ENCODE measurements around the gene CACNB4. TPM values are rescaled to one million over a fixed set of nuclear protein-coding genes. Genes with fewer than 3 reads are reported as not detected.

Gene CACNB4
- total RNA-seq, 2 experiments from 2014 or later = 0.28 to 0.30 TPM

DNA sequence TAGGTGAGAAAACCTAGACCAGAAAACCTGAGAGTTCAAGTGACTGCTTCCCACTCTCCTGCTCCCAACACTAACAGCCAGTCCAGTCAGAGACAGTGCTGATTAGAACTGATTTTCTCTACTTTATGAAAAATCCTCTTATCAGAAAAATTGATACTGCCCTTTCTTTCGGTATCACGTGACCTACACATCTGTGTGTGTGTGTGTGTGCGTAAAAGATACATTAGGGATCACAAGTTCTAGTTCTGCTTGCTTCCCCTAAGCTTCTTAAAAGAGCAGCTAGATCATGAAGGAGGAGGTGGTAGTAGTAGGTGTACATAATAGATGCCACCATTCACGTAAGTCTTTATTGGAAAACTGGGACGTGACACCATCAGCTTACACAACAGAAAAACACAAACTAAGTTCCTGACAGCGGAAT is 272.1 kb downstream of the CACNB4 start:
- peaks cover 52% of the 10 kb centered on the region for H3K4me1 Mint-ChIP-seq
- ChIA-PET CTCF (interaction anchor here (0.9 to 1.9 kb wide), 5 partner anchors 20 to 212 kb away, joined by 3 to 7 read pairs (median 4); no protein-coding TSS in a partner anchor), POLR2A (interaction anchor here (0.6 to 2.4 kb wide), 6 partner anchors 9 to 565 kb away, joined by 3 to 9 read pairs (median 3); partner anchors contain the start of gene RBM43)
- H3K36me3 Mint-ChIP-seq (ENCODE audit: low read depth) = peaks cover 13% of the 10 kb centered on the region
- peak overlapping the region; percentile 97 for H3K4me3 Mint-ChIP-seq
- H3K27me3 Mint-ChIP-seq = no peaks in the 10 kb centered on the region
- peak overlapping the region; percentile 80 for H3K27ac Mint-ChIP-seq
- no peak for DNase-seq
- H3K9me3 Mint-ChIP-seq = no peaks in the 10 kb centered on the region

DNA sequence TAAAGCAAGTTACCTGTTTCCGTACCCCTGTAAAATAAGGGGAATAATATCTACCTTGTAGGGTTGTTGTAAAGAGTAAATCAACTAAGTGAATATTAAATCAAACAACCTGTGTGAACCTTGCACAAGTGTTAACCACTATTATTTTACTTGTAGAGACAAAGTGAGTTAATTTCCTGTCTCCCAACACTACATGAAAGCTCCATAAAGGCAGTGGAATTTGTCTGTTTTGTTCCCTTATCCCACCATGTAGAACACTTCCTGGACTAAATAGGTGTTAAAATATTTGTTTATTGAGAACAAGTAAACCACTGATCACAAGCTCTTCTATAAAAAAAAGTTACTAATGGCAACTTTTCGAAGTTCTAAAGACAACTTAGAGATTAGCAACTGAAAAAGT is 274.0 kb downstream of the CACNB4 start:
- ChIA-PET POLR2A (no interaction called here), CTCF (interaction anchor here (0.7 kb wide), 1 partner anchor 212 kb away, joined by 3 read pairs; no protein-coding TSS in a partner anchor)
- peaks cover 23% of the 10 kb centered on the region for H3K36me3 Mint-ChIP-seq (ENCODE audit: low read depth)
- DNase-seq = no peak
- no peak overlapping the region for H3K27ac Mint-ChIP-seq
- no peaks in the 10 kb centered on the region for H3K9me3 Mint-ChIP-seq
- peaks cover 64% of the 10 kb centered on the region for H3K4me1 Mint-ChIP-seq
- no peak overlapping the region for H3K4me3 Mint-ChIP-seq
- H3K27me3 Mint-ChIP-seq = no peaks in the 10 kb centered on the region

DNA sequence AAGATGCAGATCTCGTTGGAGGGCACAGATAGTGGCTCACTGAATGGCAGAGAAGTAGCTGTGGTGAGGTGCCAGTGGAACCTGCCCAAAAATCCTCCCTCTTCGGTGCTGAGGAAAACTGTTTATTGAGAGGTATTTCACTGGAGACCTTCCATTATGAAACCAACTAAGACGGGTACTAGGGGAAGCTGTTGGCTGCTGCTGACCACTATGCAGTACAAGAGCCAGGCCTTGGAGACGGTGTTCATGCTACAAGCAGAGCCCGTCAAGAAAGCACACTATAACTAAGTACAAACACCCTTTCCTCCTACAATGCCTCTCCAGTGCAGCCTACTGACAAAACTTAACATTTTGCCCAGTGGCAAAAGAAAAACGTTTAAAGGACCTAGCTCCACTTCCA is 275.2 kb downstream of the CACNB4 start:
- DNase-seq = no peak
- peaks cover 23% of the 10 kb centered on the region for H3K36me3 Mint-ChIP-seq (ENCODE audit: low read depth)
- no peak overlapping the region for H3K4me3 Mint-ChIP-seq
- no peaks in the 10 kb centered on the region for H3K9me3 Mint-ChIP-seq
- POLR2A ChIA-PET = no interaction called here
- no peak overlapping the region for H3K27ac Mint-ChIP-seq
- H3K4me1 Mint-ChIP-seq = peaks cover 62% of the 10 kb centered on the region
- CTCF ChIA-PET = interaction anchor here (0.6 kb wide), 1 partner anchor 187 kb away, joined by 3 read pairs; no protein-coding TSS in a partner anchor
- no peaks in the 10 kb centered on the region for H3K27me3 Mint-ChIP-seq

DNA sequence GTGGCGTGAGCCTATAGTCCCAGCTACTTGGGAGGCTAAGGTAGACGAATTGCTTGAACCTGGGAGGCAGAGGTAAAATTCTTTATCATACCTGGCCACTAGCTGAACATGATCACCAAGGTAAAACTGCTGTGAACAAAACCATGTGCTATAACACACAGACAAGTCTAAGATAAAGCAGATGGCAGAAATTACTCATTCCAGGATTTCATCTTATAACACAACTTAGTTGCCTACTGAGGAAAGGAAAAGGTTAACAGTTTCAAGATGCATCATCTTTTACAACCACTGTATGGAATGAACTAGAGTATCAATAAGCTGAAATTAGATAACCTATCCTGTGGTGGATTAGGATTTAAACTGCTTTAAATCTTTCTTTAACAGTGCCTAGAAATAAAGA is 278.9 kb downstream of the CACNB4 start:
- H3K27me3 Mint-ChIP-seq = no peaks in the 10 kb centered on the region
- DNase-seq = no peak
- no peak overlapping the region for H3K27ac Mint-ChIP-seq
- H3K4me1 Mint-ChIP-seq = peaks cover 37% of the 10 kb centered on the region
- ChIA-PET CTCF (interaction anchor here (1.0 to 1.8 kb wide), 6 partner anchors 8 to 205 kb away, joined by 3 to 6 read pairs (median 3); partner anchors contain the start of gene ARL5A), POLR2A (interaction anchor here (1.5 kb wide), 1 partner anchor 9 kb away, joined by 4 read pairs; the partner anchor contains the start of gene ARL5A)
- H3K4me3 Mint-ChIP-seq = no peak overlapping the region
- no peaks in the 10 kb centered on the region for H3K9me3 Mint-ChIP-seq
- H3K36me3 Mint-ChIP-seq (ENCODE audit: low read depth) = peaks cover 24% of the 10 kb centered on the region

DNA sequence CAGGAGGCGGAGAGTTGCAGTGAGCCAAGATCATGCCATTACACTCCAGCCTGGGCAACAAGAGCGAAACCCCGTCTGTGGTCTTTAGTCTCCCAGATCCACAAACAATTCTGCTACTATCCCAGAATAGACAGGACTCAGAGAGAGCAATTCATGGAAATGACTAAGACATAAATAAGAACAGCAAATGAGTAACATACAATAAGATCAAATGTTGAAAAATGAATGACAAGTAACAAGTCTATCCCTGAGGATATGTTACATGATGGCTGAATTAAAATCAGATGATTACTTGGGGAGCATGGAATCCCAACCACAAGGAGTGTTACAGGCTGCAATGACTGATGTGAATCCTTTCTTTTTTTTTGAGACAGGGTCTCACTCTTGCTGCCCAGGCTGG is 280.9 kb downstream of the CACNB4 start:
- no peaks in the 10 kb centered on the region for H3K27me3 Mint-ChIP-seq
- H3K9me3 Mint-ChIP-seq = no peaks in the 10 kb centered on the region
- H3K4me3 Mint-ChIP-seq = no peak overlapping the region
- no peak overlapping the region for H3K27ac Mint-ChIP-seq
- ChIA-PET POLR2A (interaction anchor here (1.0 kb wide), 1 partner anchor 9 kb away, joined by 4 read pairs; no protein-coding TSS in a partner anchor), CTCF (no interaction called here)
- H3K4me1 Mint-ChIP-seq = peaks cover 24% of the 10 kb centered on the region
- H3K36me3 Mint-ChIP-seq (ENCODE audit: low read depth) = peaks cover 34% of the 10 kb centered on the region
- no peak for DNase-seq

DNA sequence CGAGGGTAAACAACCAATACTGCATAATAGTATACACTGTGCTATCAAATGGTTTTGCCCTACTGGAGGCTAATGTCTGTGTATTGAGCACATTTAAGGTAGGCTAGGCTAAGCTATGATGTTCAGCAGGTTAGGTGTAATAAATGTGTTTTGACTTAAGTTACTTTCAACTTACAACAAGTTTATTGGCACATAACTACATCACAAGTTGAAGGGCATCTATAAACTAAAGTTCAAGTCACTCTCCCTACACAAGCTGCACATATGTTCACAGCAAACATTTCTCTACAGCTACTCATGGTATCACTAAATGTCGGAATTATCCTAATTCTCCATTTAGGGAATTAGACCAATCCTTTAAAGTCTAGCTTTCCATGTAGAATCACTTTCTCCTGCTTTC is 282.0 kb downstream of the CACNB4 start:
- CTCF ChIA-PET = interaction anchor here (1.4 kb wide), 1 partner anchor 10 kb away, joined by 3 read pairs; no protein-coding TSS in a partner anchor
- Mint-ChIP-seq H3K9me3 (no peaks in the 10 kb centered on the region), H3K4me1 (peaks cover 16% of the 10 kb centered on the region), H3K4me3 (no peak overlapping the region), H3K36me3 (ENCODE audit: low read depth) (peaks cover 41% of the 10 kb centered on the region), H3K27ac (no peak overlapping the region), H3K27me3 (no peaks in the 10 kb centered on the region)
- POLR2A ChIA-PET = interaction anchor here (1.5 kb wide), 1 partner anchor 11 kb away, joined by 5 read pairs; the partner anchor contains the start of gene ARL5A
- DNase-seq = no peak

DNA sequence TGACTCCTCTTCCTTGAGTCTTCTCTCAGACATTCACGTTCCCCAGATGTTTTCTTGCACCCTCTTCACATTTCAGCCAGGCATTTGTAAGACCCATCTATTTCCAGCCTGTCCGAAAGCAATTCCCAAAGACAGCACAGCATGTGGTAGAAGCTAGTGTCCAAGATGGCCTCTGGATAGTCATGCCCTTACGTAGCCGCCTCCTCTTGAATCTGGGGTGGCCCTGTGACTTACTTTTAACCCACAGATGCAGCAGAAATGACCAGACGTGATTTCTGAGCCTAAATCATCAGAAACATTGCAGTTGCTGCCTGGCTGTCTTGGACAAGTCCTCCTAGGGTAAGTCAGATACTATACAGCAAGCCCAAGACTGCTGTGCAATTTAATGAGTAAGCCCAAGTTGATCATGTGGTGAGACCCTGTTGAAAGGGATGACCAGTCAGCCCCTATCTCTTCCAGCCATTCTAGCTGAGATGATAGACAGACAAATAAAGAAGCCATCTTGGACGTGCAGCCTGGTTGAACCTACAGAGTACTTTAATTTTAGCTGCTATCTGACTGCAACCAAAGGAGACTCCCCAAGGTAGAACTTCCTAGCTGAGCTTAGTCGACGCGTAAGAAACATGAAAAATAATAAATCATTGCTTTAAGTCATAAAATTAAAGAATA is 282.9 kb downstream of the CACNB4 start:
- ChIA-PET CTCF (interaction anchor here (1.4 kb wide), 1 partner anchor 9 kb away, joined by 3 read pairs; no protein-coding TSS in a partner anchor), POLR2A (interaction anchor here (1.5 kb wide), 1 partner anchor 12 kb away, joined by 5 read pairs; the partner anchor contains the start of gene ARL5A)
- no peak for DNase-seq
- Mint-ChIP-seq H3K4me3 (no peak overlapping the region), H3K27me3 (no peaks in the 10 kb centered on the region), H3K27ac (no peak overlapping the region), H3K4me1 (peaks cover 12% of the 10 kb centered on the region), H3K36me3 (ENCODE audit: low read depth) (peaks cover 41% of the 10 kb centered on the region), H3K9me3 (no peaks in the 10 kb centered on the region)

DNA sequence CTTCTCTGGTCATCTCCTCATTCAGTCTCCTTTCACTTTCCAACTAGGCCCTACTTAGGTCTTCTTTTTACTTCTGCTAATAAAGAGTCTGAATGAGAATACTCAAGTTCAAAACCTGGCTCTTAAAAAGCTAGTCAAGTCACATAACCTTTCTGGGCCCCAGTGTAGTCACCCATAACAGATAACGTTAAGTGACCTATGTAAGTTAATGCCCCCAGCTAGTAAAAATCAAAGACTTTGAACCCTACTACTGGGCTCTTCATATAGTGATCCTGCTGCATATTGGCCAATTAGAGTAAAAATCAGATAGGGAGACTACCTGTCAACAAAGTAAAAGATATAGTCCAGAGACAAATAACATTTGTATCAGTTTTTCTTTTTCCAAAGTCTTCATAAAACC is 288.4 kb downstream of the CACNB4 start:
- peaks cover 35% of the 10 kb centered on the region for H3K36me3 Mint-ChIP-seq (ENCODE audit: low read depth)
- DNase-seq = no peak
- no peak overlapping the region for H3K4me3 Mint-ChIP-seq
- ChIA-PET CTCF (interaction anchor here (1.1 kb wide), 1 partner anchor 10 kb away, joined by 3 read pairs; no protein-coding TSS in a partner anchor), POLR2A (no interaction called here)
- H3K27ac Mint-ChIP-seq = no peak overlapping the region
- H3K27me3 Mint-ChIP-seq = no peaks in the 10 kb centered on the region
- H3K9me3 Mint-ChIP-seq = no peaks in the 10 kb centered on the region
- H3K4me1 Mint-ChIP-seq = peaks cover 11% of the 10 kb centered on the region

DNA sequence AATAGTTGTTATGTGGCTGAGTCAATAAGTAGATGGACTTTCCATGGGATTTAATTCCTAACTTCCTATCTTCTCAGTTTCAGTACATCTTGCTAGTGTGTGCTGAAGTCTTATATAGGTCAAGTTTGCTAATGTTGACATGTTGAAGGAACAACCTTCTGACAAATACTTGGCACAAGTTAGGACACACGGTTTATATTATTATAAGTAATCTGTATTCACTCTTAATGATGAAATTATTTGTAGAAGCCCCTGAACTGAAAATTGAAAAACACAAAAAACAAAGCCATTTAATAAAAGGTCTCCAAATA is 289.8 kb downstream of the CACNB4 start:
- no peak for DNase-seq
- Mint-ChIP-seq H3K4me1 (peaks cover 11% of the 10 kb centered on the region), H3K27ac (no peak overlapping the region), H3K9me3 (no peaks in the 10 kb centered on the region), H3K27me3 (no peaks in the 10 kb centered on the region), H3K36me3 (ENCODE audit: low read depth) (peaks cover 31% of the 10 kb centered on the region), H3K4me3 (no peak overlapping the region)
- ChIA-PET POLR2A (no interaction called here), CTCF (no interaction called here)

DNA sequence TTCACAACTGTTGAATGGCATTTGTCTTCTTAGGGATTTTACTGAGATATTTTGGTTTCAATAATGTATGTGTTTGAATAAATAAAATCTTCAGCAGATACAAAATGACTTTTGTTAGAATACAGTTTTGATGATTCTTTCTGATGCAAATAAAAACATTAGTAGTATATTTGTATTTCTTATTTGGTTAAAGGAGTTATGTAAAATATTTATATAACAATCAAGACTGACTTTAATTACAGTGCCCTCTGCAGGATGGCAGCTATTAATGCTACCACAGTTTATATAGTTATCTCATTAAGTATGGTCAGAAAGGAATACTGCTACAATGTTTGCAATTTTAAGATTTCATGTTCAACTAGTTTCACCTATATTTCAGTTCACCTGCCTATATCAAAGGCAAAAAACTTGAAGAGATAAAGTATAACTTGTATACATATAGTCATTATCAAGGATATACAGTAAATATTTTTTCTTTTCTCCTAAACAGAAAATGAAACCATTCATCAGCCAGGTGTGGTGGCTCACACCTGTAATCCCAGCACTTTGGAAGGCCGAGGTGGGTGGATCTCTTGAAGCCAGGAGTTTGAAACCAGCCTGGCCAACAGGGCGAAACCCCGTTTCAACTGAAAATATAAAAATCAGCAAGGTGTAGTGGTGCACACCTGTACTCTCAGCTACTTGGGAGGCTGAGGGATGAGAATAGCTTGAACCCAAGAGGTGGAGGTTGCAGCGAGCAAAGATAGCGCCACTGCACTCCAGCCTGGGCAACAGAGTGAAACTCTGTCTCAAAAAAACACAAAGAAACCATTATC is 290.4 kb downstream of the CACNB4 start:
- Mint-ChIP-seq H3K27me3 (no peaks in the 10 kb centered on the region), H3K27ac (no peak overlapping the region), H3K36me3 (ENCODE audit: low read depth) (peaks cover 29% of the 10 kb centered on the region), H3K4me3 (no peak overlapping the region), H3K4me1 (peaks cover 11% of the 10 kb centered on the region), H3K9me3 (no peaks in the 10 kb centered on the region)
- no peak for DNase-seq
- CTCF ChIA-PET = interaction anchor here (2.1 kb wide), 1 partner anchor 17 kb away, joined by 5 read pairs; no protein-coding TSS in a partner anchor
- POLR2A ChIA-PET = no interaction called here

DNA sequence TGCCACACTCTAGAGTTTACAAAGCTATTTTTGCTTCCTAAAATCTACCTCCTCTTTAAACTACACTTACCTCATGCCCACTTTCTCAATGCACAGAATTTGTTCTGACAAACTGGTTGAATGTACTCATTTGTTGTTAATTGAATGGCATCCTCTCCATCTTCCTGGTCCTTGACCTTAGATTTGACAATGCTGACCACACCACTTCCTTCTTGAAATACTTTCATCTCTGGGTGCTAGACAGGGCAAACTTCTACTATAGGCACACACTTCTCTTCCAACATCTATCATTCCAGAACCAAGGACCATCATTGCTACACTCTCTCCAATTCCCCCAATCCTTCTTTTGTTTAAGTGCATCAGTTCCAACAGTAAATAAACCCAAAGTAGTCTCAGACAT is 292.9 kb downstream of the CACNB4 start:
- no peak overlapping the region for H3K4me3 Mint-ChIP-seq
- H3K36me3 Mint-ChIP-seq (ENCODE audit: low read depth) = peaks cover 26% of the 10 kb centered on the region
- no peak overlapping the region for H3K27ac Mint-ChIP-seq
- H3K9me3 Mint-ChIP-seq = no peaks in the 10 kb centered on the region
- H3K4me1 Mint-ChIP-seq = peaks cover 11% of the 10 kb centered on the region
- ChIA-PET CTCF (interaction anchor here (1.2 to 1.6 kb wide), 4 partner anchors 11 to 221 kb away, joined by 3 to 6 read pairs (median 4); no protein-coding TSS in a partner anchor), POLR2A (interaction anchor here (0.9 to 1.8 kb wide), 2 partner anchors 22 to 168 kb away, joined by 3 to 9 read pairs; partner anchors contain the start of gene ARL5A)
- DNase-seq = no peak
- H3K27me3 Mint-ChIP-seq = no peaks in the 10 kb centered on the region

DNA sequence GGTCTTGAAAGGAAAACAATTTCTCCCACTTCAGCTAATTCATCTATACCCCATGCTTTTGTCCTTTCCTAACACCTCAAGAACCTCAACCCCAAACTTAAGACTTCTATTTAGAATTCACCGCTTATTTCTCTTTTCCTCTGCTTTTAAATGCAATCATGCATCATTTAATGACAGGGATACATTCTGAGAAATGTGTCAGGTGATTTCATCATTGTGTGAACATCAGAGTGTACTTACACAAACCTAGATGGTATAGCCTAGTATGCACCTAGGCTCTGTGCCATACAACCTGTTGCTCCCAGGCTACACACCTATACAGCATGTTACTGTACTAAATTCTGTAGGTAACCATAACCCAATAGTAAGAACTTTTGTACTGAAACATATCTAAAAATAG is 293.5 kb downstream of the CACNB4 start:
- peaks cover 11% of the 10 kb centered on the region for H3K4me1 Mint-ChIP-seq
- ChIA-PET POLR2A (no interaction called here), CTCF (interaction anchor here (0.5 kb wide), 1 partner anchor 115 kb away, joined by 3 read pairs; no protein-coding TSS in a partner anchor)
- H3K36me3 Mint-ChIP-seq (ENCODE audit: low read depth) = peaks cover 19% of the 10 kb centered on the region
- no peaks in the 10 kb centered on the region for H3K9me3 Mint-ChIP-seq
- no peak overlapping the region for H3K27ac Mint-ChIP-seq
- H3K27me3 Mint-ChIP-seq = no peaks in the 10 kb centered on the region
- H3K4me3 Mint-ChIP-seq = no peak overlapping the region
- DNase-seq = no peak

DNA sequence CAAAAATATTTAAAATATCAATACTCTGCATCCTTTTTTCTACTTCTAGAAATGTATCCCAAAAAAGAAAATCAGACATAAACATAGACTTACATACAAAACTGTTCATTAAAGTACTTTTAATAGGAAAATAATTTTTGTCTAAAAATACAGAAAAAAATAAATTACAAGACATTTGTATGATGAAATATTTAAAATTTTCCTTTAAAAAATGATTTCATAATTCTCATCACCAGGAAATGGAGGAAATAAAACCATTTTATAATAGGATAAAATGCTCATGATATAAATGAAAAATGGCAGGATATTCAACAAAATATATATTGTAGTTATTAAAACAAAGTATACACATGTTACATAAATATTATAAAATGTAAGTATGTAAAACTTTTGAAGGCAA is 295.0 kb downstream of the CACNB4 start:
- H3K9me3 Mint-ChIP-seq = no peaks in the 10 kb centered on the region
- no peaks in the 10 kb centered on the region for H3K27me3 Mint-ChIP-seq
- no peak overlapping the region for H3K4me3 Mint-ChIP-seq
- peaks cover 21% of the 10 kb centered on the region for H3K36me3 Mint-ChIP-seq (ENCODE audit: low read depth)
- no peak overlapping the region for H3K27ac Mint-ChIP-seq
- ChIA-PET POLR2A (interaction anchor here (0.6 kb wide), 1 partner anchor 91 kb away, joined by 3 read pairs; no protein-coding TSS in a partner anchor), CTCF (no interaction called here)
- H3K4me1 Mint-ChIP-seq = peaks cover 5% of the 10 kb centered on the region
- no peak for DNase-seq

Data from activated CD4-positive, alpha-beta memory T cell treated with anti-CD3 and anti-CD28 coated beads, Interleukin-2, amount 10 ng/mL, durations not matched to agents 7 days and 5 days (primary cell).